ENCODE data around the gene AAK1.

Gene AAK1

DNA sequence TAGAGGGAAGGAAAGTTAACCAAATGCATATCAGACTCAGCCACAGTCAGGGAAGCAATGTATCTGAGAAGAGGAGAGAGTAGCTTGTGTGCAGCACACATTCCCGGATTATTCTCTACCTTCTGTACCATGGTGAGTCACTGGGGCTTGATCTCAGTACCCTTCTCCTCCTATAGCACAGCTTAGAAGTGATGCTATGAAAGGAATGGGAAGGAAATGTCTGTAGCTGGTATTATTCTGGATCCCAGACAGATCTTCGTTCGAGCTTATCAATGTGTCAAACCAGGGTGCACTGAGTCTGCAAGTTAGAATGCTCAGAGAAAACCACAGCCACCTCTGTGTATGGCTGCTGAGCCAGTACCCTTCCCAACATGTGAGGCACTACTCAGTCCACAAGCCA lies 118.3 kb downstream of the AAK1 start:
- no peak for DNase-seq

DNA sequence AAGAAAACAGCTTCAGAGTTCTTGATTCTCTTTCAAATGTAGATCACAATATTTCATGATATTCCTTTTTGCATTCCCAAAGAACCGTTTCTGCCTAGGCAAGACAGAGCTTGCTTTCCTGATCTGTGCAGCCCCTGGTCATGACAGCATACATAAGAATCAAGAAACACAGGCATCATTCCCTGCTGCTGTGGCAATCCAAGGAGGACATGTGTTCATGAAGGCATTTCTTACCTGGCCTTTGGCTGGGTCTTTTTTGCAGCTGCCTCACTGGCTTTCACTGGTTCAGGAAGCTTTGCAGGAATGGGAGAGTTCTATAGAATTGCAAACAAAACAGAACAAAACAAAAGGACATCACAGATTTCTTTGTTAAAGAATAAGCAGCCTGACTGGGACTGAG lies 118.7 kb downstream of the AAK1 start:
- DNase-seq: no peak

DNA sequence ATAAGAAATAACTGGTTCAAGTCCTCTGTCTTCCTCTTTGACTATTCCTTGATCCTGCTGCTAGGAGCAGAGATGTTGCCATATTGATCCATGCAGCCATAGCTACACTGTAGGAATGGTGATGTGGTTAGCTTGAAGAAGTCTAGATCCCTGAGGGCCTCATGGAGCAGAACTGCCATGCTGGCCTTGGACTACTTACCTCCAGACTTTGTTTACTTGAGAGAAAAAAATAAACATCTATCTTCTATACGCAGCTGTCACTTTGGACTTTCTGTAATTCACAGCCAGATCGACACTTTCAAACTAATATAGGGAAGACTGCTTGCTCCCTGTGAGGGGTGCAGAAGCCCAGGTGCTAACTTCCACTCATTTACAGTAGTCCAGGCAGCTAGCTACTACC lies 121.8 kb downstream of the AAK1 start:
- DNase-seq: no peak

DNA sequence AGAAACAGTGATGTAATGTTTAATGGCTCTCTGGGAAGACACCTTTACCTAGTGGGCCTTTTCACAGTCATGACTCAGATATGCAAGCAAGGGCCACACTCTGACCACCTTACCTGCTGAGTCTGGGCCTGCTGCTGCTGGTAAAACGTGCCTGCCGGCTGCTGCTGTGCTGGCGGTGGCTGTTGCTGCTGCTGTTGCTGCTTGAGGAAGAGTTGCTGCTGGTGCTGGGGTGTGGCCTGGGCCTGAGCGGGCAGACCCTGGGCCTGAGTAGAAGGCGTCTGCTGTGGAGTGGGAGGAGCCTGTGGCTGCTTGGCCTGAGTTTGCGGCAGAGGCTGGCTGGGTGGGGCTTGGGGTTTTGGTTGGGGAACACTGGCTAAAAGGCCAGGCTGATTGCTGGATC lies 124.7 kb downstream of the AAK1 start:
- no peak for DNase-seq

DNA sequence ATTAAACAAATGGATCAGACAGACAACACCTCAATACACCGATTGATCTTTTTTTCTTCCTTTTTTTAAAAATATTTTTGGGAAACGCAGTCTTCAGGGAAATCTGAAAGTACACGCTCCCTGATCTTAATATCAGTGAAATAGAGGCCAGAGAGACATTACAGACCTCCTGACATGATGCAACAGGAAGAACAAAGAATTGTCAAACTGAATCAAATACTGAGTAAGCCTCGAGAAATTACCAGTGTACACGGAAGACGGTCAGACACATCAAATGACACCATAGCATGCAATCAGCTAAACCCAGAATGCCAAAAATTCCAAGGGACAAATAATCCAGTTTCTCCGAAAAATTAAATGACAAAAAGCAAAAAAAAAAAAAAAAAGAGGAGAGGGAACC lies 126.1 kb downstream of the AAK1 start:
- no peak for DNase-seq

DNA sequence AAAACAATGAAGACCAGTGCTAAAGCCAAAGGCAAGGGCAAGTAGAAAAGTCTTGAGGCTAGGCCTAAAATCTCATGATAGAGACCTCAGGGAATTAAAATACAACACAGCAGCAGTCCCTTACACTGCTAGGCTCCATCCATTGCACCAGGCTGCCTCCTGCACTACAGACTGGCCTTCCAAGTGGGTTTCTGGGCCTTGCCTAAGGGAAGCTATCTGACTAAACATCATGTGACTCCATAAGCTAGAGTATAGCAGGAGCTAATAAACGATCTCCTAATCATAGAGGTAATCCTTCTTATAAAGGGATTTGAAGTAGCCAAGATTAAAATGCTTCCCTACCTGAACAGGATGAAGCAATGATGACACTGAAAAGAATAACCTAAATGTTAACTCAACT lies 128.7 kb downstream of the AAK1 start:
- DNase-seq: no peak

DNA sequence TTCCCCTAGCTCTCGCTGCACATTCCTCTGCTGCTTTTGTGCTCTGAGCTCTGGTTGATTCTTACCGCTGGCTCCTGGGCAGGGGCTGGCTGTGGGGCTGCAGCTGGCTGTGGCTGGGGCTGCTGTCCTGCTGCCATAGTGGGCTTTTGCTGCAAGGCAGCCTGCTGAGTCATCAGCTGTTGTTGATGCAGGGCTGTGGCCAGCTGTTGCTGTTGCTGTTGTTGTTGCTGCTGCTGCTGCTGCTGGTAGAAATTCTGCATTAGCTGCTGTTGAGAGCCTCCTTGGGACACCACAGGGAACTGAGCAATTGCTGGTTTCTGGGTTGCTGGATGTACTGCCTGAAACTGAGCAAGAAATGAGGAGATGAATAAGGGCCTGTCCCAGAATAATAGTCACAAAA lies 129.1 kb downstream of the AAK1 start:
- peak; percentile 61 for DNase-seq

DNA sequence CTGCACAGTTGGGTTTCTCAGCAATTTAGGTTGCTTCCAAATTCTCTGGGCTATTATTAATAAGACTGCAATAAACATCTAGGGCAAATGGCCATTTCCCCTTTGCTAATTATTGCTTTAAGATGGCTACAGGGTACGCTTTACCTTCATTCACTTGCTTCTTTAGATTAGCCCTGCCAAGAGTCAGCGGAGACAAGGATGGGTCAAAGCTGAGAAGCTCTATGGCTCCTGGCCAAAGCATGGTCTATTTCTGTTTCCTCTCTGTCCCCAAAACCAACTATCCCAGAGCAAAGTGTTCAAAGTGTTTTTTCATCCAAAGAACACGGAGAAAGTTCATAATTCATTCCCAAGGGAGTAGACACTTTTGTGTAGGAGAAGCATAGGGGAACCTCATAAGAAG lies 131.1 kb downstream of the AAK1 start:
- DNase-seq: no peak

DNA sequence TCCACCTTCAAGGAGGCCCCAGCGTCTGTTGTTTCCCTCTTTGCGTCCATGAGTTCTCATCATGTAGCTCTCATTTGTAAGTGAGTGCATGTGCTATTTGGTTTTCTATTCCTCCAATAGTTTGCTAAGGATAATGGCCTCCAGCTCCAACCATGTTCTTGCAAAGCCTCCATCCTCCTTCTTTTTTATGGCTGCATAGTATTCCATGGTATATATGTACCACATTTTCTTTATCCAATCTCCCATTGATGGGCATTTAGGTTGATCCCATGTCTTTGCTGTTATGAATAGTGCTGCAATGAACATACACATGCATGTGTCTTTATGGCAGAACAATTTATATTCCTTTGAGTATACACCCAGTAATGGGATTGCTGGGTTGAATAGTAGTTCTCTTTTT lies 133.3 kb downstream of the AAK1 start:
- DNase-seq: no peak

DNA sequence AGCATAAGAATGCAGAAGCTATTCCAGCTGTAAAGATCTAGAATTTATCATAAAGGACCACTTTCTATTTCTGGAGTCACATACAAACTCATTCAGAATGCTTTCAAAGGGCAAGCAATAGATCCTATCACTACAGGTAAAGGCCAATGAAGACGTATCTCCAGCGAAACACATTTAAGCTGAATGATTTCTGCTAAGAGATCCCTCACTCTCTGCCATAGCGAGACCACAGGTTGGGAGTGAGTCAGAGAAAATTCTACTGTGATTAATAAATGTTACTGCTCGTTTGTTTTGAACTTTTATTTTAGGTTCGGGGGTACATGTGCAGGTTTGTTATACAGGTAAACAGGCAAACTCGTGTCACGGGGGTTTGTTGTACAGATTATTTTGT lies 133.8 kb downstream of the AAK1 start:
- no peak for DNase-seq

DNA sequence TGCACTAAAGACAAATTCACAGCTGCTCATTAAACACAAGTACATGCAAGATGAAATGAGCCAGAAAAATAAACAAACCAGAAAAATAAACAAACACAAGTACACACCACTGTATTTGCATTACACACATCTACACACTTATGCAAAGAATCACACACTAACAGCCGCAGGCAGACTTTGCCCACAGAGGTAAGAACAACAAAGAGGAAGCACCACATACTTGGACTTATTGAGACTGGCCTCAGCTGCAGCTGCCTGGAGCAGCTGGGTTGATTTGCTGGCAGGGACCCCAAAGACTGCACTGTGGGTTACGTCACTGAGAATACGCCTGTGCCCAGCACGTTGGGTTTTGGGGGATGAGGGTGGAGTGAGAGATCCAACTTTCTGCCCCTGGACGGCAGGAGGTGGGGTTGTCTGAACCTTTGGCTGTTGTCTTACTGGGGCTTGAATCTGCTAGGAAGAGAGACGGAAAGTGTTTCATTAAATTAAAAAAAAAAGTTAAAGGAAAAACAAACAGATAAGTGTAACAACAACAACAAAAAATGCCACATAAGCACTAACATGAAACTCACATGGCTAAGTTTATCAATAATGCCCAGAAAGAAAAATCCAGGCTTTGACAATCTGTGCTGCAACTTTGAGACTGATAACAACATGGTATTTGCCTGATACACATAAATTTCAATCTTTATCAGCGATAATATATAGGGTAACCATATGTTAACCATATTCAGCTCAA lies 134.4 kb downstream of the AAK1 start:
- no peak for DNase-seq

DNA sequence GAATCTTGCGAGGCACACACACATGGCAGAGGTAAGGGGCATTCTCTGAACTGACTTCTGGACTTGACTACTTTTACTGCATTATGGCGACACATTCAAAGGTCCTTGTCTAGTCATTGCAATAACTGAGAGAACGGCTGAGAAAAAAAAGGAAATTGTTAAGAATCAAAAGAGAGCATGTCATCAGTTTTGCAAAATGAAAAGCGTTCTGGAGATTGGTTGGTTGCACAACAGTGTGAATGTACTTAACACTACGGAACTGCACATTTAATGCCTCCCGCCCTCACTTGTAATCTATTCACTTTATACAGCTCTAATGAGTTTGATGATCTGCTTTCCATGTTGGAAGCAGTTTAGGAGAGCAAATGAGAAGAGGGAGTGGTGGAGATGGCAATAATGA lies 137.8 kb downstream of the AAK1 start:
- DNase-seq: no peak

DNA sequence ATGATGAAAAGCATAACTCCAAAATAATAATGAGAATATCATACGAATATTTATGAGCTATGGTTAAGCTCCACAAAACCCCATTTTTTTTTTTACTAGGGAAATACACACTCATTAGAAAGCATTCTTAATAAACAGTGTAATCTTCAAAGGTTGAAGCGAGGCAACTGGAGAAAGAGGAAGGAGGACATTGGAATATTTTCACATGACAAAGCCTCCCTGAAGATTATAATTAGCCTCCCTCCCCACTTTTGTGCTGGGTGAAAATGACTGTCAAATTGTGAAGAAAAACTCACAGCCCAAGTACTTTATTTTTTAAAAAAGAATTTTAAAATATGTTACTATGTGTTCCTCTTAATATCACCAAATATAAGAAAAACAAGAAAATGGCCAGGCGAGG lies 142.2 kb downstream of the AAK1 start:
- DNase-seq: no peak

DNA sequence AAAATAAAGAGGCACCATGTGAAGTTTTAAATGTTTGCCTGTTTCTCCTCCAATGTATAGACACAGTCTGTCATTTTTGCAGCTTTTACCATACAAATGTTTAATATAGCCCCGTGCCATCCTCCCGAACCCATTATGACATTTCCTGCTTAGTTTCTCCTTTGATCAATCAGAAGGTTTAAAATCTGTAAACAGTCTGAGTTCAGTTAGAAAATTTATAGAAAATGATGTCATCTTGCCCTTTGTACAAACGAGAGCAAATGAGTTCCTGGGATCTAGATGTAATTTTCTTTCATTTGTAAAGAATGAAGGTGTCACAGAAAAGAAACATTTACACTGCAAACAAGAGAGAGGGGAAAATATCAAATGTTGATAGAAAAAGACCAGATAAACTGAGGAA lies 143.6 kb downstream of the AAK1 start:
- DNase-seq: no peak

DNA sequence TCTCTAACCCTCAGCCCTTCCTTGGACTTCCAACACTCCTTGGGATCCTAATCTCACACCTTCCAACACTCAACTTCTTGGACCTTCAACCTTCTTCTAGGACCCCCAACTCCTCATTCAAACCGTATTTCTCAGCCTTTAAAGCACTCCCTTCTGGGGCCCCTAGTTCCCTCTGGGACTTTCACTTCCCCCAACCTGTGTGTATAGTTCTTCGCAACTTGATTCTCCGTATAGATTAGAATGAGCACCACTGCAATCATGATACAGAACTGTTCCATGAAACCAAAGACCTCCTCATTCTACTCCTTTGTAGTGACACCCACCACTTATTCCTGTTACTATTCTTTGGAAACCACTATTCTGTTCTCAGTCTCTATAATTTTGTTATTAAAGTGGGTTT lies 144.3 kb downstream of the AAK1 start:
- no peak for DNase-seq

DNA sequence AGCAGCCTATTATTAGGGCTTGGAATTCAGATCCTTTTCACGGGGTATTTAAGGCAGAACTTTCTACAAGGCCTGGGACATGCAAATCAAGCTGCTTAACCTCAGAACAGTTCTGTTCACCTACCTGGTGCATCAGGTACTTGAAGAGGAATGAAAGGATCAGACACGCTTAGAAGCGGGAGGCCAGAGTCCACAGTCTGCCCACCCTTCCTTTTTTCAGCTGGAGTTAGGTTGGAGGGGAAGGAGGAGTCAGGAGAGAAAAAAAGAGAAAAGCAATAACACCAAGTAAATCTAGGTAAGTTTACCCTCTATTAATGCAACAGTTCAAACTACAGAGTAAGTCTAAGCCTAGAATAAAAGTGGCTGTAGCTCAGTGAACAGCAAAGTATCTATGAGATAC lies 147.7 kb downstream of the AAK1 start:
- DNase-seq: no peak

DNA sequence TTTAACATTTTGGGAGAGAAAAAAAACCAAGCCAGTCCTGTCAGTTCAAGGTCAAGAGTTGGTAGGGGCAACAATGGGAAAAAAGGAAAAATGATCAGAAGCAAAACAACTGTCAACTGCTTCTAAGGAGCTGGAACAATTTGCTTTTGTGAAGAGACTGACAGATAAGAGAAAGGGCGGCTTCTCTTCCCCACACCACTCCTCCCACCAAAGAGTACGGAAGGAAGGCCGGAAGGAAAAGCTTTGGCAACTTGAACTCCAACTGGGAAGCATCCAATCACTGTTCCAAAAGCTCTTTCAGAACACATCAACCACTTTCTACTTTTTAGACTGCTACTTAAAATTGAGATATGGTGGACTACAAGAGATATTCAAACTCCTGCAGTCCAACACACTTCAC lies 148.5 kb downstream of the AAK1 start:
- DNase-seq: no peak

DNA sequence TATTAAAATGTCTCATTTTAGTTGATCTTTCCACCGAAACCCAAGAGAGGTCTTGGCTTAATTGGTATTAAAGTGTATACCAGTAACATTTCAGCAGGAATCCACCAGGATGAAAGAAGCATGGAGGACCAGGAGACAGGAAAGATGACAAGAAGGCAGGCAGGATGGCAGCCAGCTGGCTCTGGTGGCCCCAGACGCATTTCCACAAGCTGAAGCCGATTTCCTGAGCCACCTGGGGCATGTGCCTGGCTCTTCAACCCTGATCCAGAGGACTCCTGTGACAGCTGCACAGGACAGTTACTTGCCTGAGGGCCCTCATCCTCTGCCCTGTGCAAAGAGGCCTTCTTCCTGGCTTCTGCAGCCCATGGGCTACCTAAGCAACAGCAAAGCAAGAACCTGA lies 149.4 kb downstream of the AAK1 start:
- DNase-seq: no peak

DNA sequence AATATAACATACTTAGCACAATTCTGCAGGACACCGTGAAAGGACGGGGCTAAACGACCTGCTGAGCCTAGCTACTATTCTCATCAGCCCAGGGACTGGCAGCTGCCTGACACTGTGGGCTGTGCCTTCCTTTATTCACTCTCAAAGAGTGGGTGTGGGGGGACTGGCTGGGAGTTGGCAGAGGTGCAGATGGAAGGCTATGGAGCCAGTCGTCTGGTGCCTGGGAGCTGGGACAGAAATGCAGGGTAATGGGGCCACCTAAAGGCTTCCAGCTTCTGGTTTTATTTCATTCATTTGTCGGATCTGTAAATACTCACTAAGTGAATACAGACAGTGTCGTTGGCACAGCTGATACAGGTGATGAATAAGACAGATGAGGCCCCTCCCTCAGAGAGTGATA lies 150.3 kb downstream of the AAK1 start:
- no peak for DNase-seq

DNA sequence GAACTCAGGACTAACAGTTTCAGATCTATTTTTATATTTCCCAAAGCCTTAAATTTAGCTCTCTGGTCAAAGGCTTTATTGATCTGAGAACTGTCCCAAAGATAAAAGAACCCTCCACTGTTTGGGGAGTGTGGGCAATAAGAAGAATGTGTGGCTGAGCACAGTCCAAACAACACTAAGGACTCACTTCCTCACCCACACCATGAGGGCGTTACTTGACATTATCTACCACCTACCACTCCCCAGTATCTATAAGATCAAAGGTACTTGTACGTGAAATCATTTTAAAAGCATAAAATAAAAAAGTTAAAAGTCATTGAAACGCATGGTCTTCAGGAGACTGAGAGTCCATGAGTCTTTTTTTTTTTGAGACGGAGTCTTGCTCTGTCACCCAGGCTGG lies 151.7 kb downstream of the AAK1 start:
- DNase-seq: no peak

DNA sequence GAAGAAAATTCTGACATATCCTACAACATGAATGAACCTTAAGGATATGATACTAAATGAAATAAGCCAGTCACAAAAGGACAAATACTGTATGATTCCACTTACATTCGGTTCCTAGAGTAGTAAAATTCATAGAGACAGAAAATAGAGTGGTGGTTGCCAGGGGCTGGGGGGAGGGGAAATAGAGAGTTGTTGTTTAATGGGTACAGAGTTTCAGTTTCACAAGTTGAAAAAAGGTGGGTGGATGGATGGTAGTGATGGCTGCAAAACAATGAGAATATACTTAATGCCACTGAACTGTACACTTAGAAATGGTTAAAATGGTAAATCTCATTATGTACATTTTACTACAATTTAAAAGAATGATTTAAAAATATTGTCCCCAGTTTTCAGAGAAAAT lies 153.1 kb downstream of the AAK1 start:
- DNase-seq: no peak

DNA sequence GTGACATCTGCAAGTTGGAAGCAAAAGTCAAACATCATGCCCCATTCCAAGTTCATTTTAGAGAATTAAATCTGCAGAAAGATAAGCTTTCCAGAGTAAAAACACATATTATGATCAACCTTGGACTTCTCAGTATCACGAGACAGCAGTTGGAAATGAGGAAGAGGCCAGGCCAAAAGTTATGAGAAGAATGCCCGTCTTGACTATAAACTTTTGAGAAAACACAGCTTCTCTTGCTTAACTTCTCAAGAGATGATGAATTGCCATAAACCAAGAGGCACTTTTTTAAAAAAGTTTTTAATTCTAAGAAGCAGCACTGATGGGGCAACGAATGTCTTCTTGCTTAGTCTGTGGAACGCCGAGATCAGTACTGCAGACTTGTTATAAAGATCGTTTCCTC lies 153.7 kb downstream of the AAK1 start:
- DNase-seq: no peak

DNA sequence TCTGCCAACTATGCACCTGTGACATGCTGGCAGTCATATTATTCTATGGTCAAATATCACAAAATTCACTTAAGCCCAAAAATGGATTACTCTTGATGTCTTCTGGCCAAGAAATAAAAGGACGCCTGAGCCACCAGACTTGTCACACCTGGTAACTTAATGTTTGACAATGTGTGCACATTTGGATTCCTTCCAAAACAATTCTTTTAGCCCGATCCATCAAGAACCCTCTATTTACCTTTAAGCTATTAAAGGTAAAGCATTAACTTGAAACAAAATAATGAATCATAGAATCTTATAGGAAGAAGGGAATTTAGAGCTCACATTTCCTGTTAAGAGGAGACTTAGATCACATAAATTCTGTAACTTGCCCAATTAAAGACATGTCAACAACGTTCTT lies 159.8 kb downstream of the AAK1 start:
- DNase-seq: no peak

DNA sequence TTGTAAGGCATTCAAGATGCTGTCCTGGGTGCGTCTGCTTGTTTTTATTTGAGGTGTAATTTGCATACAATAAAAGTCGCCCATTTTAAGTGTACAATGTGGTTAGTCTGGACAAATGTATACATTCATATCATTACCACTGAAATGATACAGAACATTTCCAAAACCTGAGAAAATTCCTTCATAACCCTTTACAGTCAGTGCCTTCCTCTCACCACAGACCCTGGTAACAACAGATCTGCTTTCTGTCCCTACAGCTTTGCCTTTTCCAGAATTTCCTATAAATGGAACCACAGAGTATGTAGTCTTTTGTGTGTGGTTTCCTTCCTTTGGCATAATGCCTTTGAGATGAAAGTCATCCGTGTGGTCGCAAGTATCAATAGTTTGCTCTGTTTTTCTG lies 160.5 kb downstream of the AAK1 start:
- DNase-seq: peak; percentile 5

DNA sequence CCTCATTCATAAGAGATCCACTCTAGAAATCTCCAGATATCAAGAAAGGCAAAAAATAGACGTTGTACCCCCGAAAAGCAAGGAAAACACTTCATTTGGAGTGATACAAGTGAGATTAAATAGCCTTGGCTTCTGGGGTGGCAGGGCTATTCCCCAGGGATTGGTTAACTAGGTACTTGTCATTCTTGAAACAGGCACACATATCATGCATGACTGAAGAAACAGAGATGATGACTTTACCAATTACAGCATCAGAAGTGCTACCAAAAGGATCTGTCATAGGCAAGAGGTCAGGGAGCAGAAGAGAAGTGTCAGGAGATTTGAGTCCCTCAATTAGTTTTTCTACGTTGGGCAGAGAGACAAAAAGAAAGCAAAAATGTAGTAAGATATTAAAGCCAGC lies 161.1 kb downstream of the AAK1 start:
- no peak for DNase-seq

DNA sequence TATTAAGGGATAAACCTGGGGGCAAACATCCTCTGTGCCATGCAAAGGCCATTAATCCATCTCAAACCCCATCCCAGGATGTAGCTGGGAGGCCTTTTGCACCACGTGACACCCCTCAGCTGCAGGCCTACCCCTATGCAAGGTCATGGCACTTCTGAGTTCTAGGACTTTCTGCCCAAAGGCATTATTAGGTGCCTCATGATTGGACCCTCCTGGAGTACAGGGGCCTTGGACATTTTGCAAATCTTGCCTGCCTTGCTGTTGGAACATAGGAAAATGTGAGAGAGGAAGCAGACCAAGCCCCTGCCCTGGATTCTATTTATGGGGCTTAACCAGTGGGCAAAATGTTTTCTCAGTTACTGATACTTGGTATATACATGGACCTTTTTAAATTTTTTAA lies 162.1 kb downstream of the AAK1 start:
- no peak for DNase-seq
